HK-2 (cell line): ENCODE data around the gene UGT1A10.
"Not testable (repeated sequence)": the region's sequence is repeated elsewhere in the genome, so short reads cannot be mapped to it uniquely, and the experiment has no call there.

Experiments
- DNase-seq: peaks from one replicate; pipeline ENCODE4 v3.0.0-alpha.2; 2018; ENCODE audit not compliant: unreplicated experiment

The UGT1A10 gene

DNA sequence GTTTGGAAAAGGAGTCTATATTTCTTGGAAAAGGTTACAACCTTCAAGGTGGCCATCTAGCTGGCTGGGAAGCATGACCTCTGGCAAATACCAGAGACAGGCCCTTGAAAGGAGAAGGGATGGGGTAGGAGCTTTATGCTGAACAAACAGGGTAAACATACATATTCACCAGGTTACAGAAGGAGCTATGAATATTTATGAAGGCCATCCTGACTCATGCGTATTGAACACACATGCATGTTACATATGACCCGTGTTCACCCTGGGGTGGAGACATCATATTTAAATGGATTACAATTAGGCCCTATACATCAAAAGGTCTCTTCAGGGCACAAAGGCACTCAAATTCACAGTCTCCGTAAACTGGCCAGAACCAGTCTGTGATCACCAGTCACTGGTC is 19.7 kb downstream of the UGT1A10 start:
- DNase-seq: not testable (repeated sequence)

DNA sequence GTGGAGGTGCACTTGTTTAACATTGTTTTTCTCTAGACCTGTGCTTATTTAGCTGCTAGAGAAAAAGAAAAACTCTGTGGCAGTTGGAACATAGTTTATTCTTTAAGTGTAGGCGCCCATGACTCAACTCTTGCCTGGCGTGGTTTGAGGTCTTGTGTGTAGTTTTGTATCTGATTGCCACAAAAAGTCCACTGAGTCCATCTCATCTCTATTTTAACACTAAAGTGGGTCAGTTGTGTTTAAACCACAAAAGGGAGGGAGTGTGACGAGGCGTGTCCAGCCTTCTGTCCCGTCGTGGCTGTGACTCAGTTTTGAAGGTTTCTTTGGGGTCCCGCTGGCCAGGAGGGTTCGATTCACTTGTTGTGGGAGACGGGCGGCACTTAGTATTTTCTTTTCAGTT is 20.2 kb downstream of the UGT1A10 start:
- DNase-seq: no peak

DNA sequence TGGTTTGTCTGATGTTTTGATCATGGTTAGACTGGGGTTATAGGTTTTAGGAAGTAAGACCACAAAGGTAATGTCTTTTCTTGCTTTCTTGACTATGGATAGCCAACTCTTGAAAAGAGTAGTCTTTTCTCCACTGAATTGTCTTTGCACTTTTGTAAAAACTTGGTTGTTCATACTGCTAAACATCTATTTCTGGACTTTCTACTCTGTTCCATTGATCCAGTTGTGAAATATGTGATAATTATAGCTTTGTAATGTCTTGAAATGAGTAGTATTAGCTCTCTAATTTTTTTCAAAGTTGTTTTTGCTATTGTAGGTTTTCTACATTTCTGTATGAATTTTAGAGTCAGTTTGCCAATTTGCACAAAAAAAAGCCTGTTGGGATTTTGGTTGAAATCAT is 22.4 kb downstream of the UGT1A10 start:
- DNase-seq: no peak

GRCh38 chr2:233663911-233664310 is 27.7 kb downstream of the UGT1A10 start:
- DNase-seq: no peak

DNA sequence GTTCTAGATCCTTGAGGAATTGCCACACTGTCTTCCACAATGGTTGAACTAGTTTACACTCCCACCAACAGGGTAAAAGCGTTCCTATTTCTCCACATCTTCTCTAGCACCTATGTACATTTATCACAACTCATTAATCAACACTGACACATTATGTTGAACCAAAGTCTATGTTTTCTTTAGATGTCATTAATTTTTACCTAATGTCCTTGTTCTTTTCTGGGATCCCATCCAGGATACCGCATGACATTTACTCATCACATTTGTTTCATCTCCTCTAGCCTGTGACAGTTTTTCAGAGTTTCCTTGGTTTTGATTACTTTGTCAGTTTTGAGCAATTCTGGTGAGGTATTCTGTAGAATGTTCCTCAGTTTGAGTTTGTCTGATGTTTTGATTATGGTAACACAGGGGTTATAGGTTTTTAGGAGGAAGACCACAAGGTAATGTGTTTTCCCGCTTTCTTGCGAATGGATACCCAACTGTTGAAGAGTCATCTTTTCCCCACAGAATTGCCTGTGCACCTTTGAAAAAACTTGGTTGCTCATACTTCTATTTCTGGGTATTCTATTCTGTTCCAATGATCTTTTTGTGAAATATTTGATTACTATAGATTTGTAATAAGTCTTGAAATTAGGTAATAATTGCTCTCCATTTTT is 32.5 kb downstream of the UGT1A10 start:
- DNase-seq: peak; percentile 7

DNA sequence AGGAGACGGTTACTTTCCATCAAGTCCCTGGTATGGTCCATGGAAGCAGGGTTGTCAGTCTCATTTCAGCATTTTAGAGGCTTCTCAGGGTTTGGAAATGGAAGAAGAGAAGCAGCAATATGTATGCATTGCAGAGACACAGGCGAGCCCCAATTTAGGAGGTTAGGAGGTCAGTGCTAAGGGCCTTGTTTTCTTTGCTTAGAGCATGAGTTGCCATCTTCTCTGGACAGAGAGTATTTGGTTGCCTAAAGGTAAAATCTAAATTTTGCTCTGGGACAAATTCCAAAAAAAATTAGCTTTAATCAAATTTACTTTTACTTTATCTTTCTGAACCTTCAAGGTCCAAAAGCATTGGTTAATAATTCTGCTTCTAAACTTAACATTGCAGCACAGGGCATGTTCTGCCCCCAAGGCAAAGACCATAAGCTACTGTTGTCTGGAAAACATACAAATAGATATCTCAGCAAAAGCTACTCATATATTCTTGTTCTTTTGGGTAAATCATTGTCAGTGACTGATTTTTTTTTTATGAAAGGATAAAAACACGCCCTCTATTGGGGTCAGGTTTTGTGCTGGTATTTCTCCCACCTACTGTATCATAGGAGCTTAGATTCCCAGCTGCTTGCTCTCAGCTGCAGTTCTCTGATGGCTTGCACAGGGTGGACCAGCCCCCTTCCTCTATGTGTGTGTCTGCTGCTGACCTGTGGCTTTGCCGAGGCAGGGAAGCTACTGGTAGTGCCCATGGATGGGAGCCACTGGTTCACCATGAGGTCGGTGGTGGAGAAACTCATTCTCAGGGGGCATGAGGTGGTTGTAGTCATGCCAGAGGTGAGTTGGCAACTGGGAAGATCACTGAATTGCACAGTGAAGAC is 35.3 kb downstream of the UGT1A10 start, which contains the start of gene UGT1A9:
UGT1A9 (plus strand) TSS at position 609 of the 872 bp plus-strand sequence; CDS start at position 646, 37 bp downstream.
- DNase-seq: no peak

DNA sequence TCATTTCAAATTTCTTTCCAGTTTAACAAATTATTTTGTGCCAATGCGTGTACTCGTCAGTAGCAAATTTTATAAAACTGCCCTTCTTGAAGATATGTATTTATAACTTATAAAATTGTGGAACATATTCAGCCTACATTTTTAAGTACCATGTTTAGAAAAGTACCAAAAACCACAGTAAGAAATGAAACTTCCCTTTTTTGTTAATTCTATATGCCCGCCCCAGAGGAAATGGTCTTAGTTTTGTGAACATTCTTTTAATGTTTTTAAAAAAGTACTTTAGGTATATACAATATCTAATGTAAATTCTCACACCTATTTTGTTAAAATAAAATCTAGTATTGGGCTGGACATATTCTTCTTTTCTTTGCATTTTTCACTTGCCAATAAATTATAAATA is 36.6 kb downstream of the UGT1A10 start:
- no peak for DNase-seq

DNA sequence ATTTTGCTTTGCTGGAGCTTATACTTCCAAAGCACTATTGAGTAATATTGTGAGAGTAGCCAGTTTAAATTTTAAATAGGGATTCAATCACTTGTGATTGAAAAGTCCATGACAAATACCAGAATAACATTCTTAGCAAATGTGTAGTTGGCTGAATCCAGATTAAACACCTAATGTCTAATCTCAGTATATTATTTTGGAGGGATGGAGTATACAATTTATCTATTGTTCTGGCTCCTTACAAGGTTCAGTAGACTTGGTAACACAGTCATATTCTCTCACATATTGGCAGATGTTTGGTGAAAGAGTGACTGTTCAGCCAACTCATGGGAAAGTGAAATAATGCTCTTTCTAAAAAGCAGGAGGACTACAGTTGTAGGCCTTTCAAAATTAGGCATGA is 37.6 kb downstream of the UGT1A10 start:
- DNase-seq: no peak

DNA sequence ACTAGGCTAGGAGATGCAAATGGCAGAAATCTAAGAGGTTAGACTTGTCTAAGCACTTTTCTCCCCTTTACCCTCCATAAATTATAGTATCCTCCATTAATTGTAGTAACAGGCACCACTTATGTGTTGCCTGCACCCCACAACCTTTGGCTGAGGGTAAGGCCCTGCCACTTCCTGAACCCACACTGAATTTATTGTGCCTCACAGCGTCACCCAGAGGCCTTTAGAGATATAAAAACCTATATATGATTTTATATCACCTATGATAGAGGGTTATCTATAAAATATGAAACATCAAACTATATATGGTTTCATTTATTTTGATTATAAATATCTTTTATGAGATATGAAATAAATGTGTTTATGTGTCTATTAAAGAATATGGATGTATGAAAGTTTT is 38.1 kb downstream of the UGT1A10 start:
- no peak for DNase-seq

DNA sequence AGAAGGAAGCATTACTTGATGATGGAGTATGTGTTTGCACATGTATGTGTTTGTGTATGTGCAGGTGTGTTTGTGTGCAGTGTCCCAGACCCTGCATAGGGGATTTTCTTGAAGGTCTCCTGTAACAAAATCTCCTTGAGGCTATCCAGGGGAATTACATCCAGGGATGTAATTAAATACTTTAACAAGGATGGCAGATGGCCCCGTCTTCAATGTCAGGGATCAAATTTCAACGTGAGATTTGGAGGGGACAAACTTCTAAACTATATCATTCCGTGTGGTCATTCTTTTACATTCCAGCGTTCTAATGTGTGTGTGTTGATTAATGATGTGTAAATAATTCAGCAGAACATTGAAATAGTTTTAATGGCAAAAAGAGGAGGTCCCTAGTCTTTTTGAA is 38.7 kb downstream of the UGT1A10 start:
- DNase-seq: no peak

DNA sequence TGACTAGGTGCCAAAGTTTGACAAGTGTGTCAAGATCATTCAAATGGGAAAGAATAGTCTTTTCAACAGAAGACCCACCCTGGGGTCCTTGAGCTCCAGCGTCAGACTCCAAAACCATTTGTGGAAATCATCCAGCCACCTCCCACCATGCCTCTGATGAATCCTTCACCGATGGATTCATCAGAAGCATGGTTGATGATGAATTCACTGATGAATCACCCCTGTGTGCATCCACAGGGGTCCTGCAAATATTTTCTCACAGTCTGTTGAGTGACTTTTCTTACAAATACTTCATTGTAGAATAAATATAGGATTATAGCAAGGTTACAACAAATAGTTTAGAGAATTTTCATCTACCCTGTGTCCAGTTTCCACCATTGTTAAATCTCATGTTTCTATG is 39.8 kb downstream of the UGT1A10 start:
- no peak for DNase-seq

- DNase-seq: no peak
Observed at GRCh38 chr2:233679196-233679595, 42.9 kb downstream of the UGT1A10 start.

DNA sequence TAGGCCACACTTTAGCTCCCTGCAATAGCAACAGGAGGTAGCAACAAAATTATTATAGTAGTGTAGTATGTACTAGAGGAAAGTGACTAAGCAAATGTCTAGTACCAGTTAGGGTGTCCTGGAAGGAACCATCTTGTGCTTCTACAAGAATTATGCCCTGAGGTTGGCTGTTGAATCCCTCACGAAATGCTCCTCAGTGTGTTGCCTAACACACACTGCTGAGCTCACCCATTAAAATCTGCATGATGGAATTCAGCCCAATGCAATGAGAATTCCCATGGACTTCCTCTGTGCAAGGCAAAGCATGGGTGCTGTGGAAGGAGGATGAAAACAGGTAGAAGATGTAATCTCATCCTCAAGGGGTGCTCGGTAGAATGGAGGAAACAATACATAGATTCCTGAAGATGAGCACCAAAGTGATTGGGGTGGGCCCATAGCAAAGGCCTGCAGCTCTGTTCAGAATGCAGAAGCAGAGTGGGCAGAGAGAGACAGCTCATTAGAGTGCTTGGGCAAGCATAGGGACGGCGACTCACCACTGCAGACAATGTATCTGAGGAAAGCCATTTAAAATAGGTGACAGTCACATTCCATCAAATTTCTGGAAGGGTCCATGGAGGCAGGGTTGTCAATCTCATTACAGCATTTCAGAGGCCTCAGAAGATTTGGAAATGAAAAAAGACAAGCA is 44.3 kb downstream of the UGT1A10 start:
- DNase-seq: no peak

GRCh38 chr2:233681521-233682099 is 45.4 kb downstream of the UGT1A10 start, which contains the start of gene UGT1A7:
TSS of gene UGT1A7 (plus strand) at chr2:233681901. CDS start at chr2:233681938, 37 bp downstream.
- DNase-seq: no peak

DNA sequence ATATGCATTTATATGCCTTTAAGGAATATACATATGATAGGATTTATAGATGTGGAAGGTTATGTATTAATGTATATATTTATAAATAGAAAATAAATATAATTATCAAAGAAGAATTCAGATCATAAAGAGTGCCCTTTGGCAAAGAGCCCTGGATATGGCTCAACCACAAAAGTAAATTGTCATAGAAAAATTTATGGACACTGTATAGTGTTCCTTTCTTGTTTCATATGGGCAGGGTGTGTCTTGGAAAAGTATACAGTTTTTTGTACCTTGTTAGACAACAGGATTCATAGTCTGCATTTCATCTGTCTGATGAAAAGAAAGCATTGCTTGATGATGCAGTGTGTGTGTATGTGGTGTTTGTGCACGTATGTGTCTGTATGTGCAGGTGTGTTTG is 48.4 kb downstream of the UGT1A10 start:
- DNase-seq: no peak

DNA sequence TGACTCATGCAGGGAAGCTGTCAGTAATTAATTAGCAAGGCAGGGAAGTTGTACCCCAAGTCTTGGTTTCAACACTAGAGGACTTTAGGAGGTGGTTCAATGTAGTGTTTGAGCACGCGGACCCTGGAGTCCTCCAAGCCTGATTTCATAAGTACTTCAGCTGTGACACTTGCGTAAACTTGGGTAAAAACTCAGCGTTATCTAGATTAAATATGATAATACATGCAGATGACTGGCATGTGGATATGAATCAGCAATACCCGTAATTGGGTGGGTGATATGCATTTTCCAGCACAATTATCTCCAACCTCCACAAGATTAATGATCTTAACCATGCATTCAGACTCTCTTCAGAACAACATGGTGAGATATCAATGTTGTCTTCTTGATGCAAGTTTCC is 50.7 kb downstream of the UGT1A10 start:
- DNase-seq: no peak

GRCh38 chr2:233688341-233688740 is 52.1 kb downstream of the UGT1A10 start:
- DNase-seq: no peak

GRCh38 chr2:233689031-233689430 is 52.8 kb downstream of the UGT1A10 start:
- DNase-seq: no peak

GRCh38 chr2:233689501-233689900 is 53.3 kb downstream of the UGT1A10 start:
- DNase-seq: no peak

- no peak for DNase-seq
Observed at GRCh38 chr2:233690444-233690843, 54.2 kb downstream of the UGT1A10 start.

DNA sequence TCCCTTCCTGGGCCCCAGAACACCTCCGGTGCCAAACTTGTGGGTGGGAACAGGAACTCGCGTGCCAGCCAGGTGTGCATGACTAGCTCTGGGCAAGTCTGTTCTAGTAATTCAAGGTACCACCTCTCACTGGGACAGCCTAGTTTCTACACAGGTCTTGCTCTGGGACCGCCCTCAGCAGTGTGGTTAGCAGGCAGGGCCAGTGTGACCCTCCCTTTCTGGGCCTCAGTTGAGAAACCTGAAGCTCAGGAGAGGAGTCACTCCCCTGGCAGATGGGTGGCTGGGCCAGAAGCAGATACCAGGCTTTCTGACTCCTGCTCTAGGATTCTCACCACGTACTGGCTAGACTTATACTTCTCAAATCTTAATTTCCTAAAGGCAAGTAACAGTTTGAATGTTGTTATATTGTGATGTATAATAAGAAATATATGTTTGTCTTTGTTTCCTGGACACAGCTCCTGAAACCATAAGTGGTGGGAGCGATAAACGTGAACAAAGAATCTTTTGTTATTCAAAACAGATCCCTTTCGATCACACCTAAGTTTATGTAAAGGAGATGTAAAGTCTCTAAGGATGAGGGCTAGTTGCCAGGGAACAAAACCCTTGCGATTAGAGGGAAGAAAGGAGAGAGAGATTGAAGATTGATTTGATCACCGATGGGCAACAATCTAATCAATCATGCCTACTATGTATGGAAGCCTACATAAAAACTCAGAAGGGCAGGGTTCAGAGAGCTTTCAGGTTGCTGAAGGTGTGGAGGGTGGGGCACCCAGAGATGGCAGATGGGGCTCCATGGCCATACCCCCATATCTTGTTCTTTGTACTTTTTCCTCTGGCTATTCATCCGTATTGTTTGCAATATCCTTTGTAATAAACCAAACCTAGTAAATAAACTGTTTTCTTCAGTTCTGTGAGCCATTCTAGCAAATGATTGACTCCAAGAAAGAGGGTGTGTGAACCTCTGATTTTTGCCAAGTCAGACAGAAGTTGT is 55.5 kb downstream of the UGT1A10 start:
- DNase-seq: no peak
